Ovary (tissue), 9 donors: ENCODE results near the gene SAC3D1. TPM values are rescaled to one million over a fixed set of nuclear protein-coding genes. Genes with fewer than 3 reads are reported as not detected.

Experiments used
- DNase-seq, 5 donors: peaks; one replicate each; pipeline ENCODE4 v3.0.0-alpha.2; 2019 to 2020
- H3K27ac ChIP-seq, 2 donors: fragments of 200-600 bp; one replicate each; pipeline versions ENCODE4 v1.5.1 to v1.8.0; 2019 to 2022
- H3K27me3 ChIP-seq: fragments of 200-600 bp; one replicate; pipeline ENCODE4 v1.8.0; 2022
- H3K36me3 ChIP-seq: fragments of 200-600 bp; sonication (generic); one replicate; pipeline ENCODE4 v1.5.1; 2019
- H3K4me1 ChIP-seq: one replicate; pipeline ENCODE4 v1.8.1; 2013; ENCODE audit warnings: mild to moderate bottlenecking, moderate library complexity; ENCODE audit not compliant: insufficient read depth
- H3K4me3 ChIP-seq: fragments of 200-600 bp; sonication (generic); one replicate; pipeline ENCODE4 v1.5.1; 2017
- H3K9me3 ChIP-seq, 2 donors: fragments of 200-600 bp in 1 of 2; sonication (generic) in 1 of 2; one replicate each; pipeline versions ENCODE4 v1.5.1 to v1.8.1; 2013 to 2019; ENCODE audit warnings: mild to moderate bottlenecking in 1 of 2, moderate library complexity in 1 of 2
- CTCF ChIP-seq, 3 donors: fragments of 450-650 bp in 2 of 3; fragments of 200-600 bp in 1 of 3; IDR thresholded peaks; one replicate each; pipeline versions ENCODE4 v1.5.1 to v1.8.0; 2016 to 2022; ENCODE audit warnings: antibody characterized with exemption in 3 of 3, mild to moderate bottlenecking in 1 of 3
- EP300 ChIP-seq: sonication (generic); formaldehyde crosslinking; IDR thresholded peaks from one replicate; pipeline ENCODE4 v1.6.1; 2017; ENCODE audit warnings: antibody characterized with exemption
- POLR2A ChIP-seq: fragments of 450-650 bp; IDR thresholded peaks from one replicate; pipeline ENCODE4 v1.6.1; 2017; ENCODE audit warnings: antibody characterized with exemption, mild to moderate bottlenecking, moderate library complexity
- WGBS, 3 donors: extraction: QIAGEN DNeasy Blood & Tissue Kit in 1 of 3; methylation state at CpG; one replicate each; pipeline versions ENCODE4 v1.1.5 to v1.1.7; 2013 to 2017; 5-methylcytosine and 5-hydroxymethylcytosine counted together
- intact Hi-C, 4 donors: fragments of 100-400 bp; cut with DNase I; formaldehyde crosslinking; loops; one replicate each; pipeline versions ENCODE4 v1.11.0 to v1.15.1; 2022 to 2023
- polyA plus RNA-seq, 2 donors: library from polyadenylated mRNA; stranded (reverse); fragments of 200-250 nt in 1 of 2; fragments of 350-450 nt in 1 of 2; fragmentation: Illumina TruSeq in 1 of 2; extraction: RNeasy Lipid Tissue Mini Kit (QIAGEN cat#74804) in 1 of 2; gene quantifications; one replicate each; pipeline ENCODE4 v1.2.3, GENCODE V29; 2013 to 2014
- total RNA-seq, 7 donors: library from RNA; depleted of rRNA in 2 of 7; stranded (reverse); fragments of >200 nt in 2 of 7; fragmentation: NEBNext Ultra II Directional in 3 of 7; extraction: Animal tissue kit (Norgen Biotek cat#: 25700) in 3 of 7; gene quantifications; one replicate each; pipeline versions ENCODE4 v1.1.0 to v1.2.4, GENCODE V29; 2016 to 2023
- donor health status: DM: no; HTN: no; CAD: no; lungs with moderate emphysema.
- donor health status: DM: no; HTN: no; CAD: no.
- donor health status: Bipolar disorder and iron deficiency.
- donor health status: DM: yes; HTN: yes; CAD: no.
- donor health status: DM: no; HTN: no; CAD: no.
- donor health status: DM: yes; HTN: yes; CAD: no.

The SAC3D1 gene
- total and polyA plus RNA-seq, 9 donors: 1.1 to 11.6 (median 7.7) TPM

- TF ChIP-seq EP300 (no peak), POLR2A (no peak), CTCF (IDR thresholded peaks at IDR 0.05) (no peak)
- no peaks in the 10 kb centered on the region for H3K9me3 ChIP-seq
- H3K36me3 ChIP-seq: no peaks in the 10 kb centered on the region
- no peak for DNase-seq
- intact Hi-C loops: no loop called here
- H3K27ac ChIP-seq: no peak overlapping the region
- H3K4me1 ChIP-seq: no peaks in the 10 kb centered on the region
- H3K4me3 ChIP-seq: no peak overlapping the region
- H3K27me3 ChIP-seq: no peaks in the 10 kb centered on the region
- WGBS, 3 donors: 52 to 80% (median 76%) methylated on average over 3 to 4 of the region's 4 CpGs
These were observed 25.8 kb downstream of the SAC3D1 start for GRCh38 chr11:65066805-65067291.

- DNase-seq: no peak
These were observed 26.4 kb downstream of the SAC3D1 start for GRCh38 chr11:65067446-65067845.

GRCh38 chr11:65069217-65069616, 28.2 kb downstream of the SAC3D1 start:
- Histone ChIP-seq H3K27me3 (no peaks in the 10 kb centered on the region), H3K27ac (no peak overlapping the region), H3K36me3 (no peaks in the 10 kb centered on the region), H3K4me1 (no peaks in the 10 kb centered on the region), H3K9me3 (no peaks in the 10 kb centered on the region), H3K4me3 (no peak overlapping the region)
- TF ChIP-seq EP300: no peak
- no peak for TF ChIP-seq POLR2A
- TF ChIP-seq CTCF (IDR thresholded peaks at IDR 0.05): no peak
- no peak for DNase-seq
- 63 to 65% (median 63%) methylated on average over 9 of the region's 9 CpGs for WGBS, 3 donors
- intact Hi-C loops: no loop called here

More at GRCh38 chr11:65067446-65067845, 26.4 kb downstream of the SAC3D1 start:
- intact Hi-C loops: no loop called here
- Histone ChIP-seq H3K4me3 (no peak overlapping the region), H3K36me3 (no peaks in the 10 kb centered on the region), H3K4me1 (no peaks in the 10 kb centered on the region), H3K27ac (no peak overlapping the region), H3K27me3 (no peaks in the 10 kb centered on the region), H3K9me3 (no peaks in the 10 kb centered on the region)
- 73 to 81% (median 75%) methylated on average over 9 to 10 of the region's 10 CpGs for WGBS, 3 donors
- TF ChIP-seq POLR2A (no peak), CTCF (IDR thresholded peaks at IDR 0.05) (no peak), EP300 (no peak)

- no peaks in the 10 kb centered on the region for H3K36me3 ChIP-seq
- intact Hi-C loops: no loop called here
- DNase-seq: no peak
- WGBS, 3 donors: 58 to 66% (median 65%) methylated on average over 4 of the region's 4 CpGs
- H3K27ac ChIP-seq: no peak overlapping the region
- no peak overlapping the region for H3K4me3 ChIP-seq
- no peak for TF ChIP-seq CTCF (IDR thresholded peaks at IDR 0.05)
- no peak for TF ChIP-seq EP300
- no peaks in the 10 kb centered on the region for H3K27me3 ChIP-seq
- no peaks in the 10 kb centered on the region for H3K4me1 ChIP-seq
- no peaks in the 10 kb centered on the region for H3K9me3 ChIP-seq
These were observed 31.1 kb downstream of the SAC3D1 start for GRCh38 chr11:65071907-65072630.
